Measurements from ENCODE around the gene GFOD1.
"Not testable (repeated sequence)": the region's sequence is repeated elsewhere in the genome, so short reads cannot be mapped to it uniquely, and the experiment has no call there.

GFOD1 gene

GRCh38 chr6:13437218-13437996 lies 50.0 kb downstream of the GFOD1 start:
- H3K9ac ChIP-seq (ENCODE audit: low read length), result no peak overlapping the region
- H3K4me1 ChIP-seq (ENCODE audit: control insufficient read depth, insufficient read depth, low read length), result peaks cover 5% of the 10 kb centered on the region
- no peak overlapping the region for H3K4me3 ChIP-seq (ENCODE audit: low read length)
- no peaks in the 10 kb centered on the region for H3K27me3 ChIP-seq (ENCODE audit: control insufficient read depth, insufficient read depth, low read length)
- no peaks in the 10 kb centered on the region for H3K36me3 ChIP-seq (ENCODE audit: control insufficient read depth, insufficient read depth, low read length)
- H3K27ac ChIP-seq (ENCODE audit: low read depth, low read length), result no peak overlapping the region

DNA sequence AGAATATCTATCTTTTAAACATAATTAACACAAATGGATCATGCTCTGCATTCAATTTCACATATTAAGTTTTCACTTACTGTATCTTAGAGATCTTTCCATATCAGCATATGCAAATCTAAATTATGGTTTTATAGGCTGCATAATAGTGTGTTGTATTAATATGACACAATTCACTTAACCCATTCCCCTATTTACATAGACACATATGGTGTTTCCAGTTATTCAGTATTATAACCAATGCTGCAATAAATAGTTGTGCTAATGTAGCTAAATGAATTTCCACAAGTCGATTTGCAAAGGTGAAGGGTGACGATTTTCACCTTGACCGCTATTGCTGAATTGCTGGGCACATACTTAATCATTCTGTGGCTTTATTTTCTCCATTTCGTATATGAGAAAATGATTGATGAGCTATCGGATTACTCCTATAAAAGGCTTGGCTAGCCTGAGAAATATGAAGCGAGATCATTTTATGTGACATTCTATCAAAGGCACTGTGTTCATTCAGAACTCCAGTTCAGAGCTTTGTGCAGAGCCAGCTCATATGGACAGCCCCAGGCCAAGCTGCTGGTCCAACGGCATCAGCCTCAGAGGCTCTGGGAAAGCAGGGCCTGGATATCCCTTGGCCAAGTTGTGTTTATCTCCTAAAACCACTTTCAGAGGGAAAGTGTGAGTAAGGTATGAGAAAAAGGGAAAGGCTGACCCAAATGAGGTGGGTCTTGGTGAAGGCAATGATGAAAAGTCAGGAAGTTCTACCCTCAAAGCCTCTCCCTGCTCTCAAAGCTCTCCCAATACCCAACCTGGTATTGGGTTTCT lies 50.8 kb downstream of the GFOD1 start:
- no peak overlapping the region for H3K27ac ChIP-seq (ENCODE audit: low read depth, low read length)
- no peaks in the 10 kb centered on the region for H3K36me3 ChIP-seq (ENCODE audit: control insufficient read depth, insufficient read depth, low read length)
- no peak overlapping the region for H3K9ac ChIP-seq (ENCODE audit: low read length)
- peaks cover 5% of the 10 kb centered on the region for H3K4me1 ChIP-seq (ENCODE audit: control insufficient read depth, insufficient read depth, low read length)
- H3K4me3 ChIP-seq (ENCODE audit: low read length), result no peak overlapping the region
- no peaks in the 10 kb centered on the region for H3K27me3 ChIP-seq (ENCODE audit: control insufficient read depth, insufficient read depth, low read length)

DNA sequence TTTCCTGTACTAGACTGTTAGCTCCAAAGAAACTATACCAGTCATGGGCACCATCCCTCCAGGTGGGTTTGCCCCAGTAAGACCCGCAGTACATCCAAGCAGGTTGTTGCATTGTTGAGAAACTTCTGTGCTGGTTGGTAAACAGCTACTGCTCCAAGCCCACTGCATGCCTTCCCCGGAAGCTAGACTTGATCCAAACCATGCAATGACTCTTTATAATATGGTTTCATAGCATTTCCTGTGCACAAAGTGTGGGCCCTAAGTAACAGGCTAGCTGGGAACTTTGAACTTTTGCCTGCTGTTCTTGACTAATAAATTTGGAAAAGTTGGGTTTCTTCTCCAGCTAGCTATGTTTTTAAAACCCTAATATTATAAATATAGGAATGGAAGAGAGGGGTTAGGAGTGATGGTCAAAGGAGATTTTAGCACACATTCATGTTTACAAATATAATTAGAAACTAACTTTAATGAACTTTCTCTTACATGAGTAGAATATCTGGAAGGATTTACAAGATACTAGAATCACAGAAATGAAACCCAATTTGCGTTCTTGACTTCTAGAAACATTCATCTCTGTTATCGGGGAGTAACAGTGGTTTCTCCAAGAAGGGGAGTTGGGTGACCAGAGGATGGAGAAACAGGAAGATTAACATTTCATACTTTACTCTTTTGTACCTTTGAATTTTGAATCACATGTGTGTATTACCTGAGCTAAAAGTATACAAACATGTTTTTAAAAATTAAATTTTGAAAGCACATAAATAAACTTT lies 51.7 kb downstream of the GFOD1 start:
- H3K4me1 ChIP-seq (ENCODE audit: control insufficient read depth, insufficient read depth, low read length), result peaks cover under 1% of the 10 kb centered on the region
- H3K9ac ChIP-seq (ENCODE audit: low read length), result no peak overlapping the region
- H3K27me3 ChIP-seq (ENCODE audit: control insufficient read depth, insufficient read depth, low read length), result no peaks in the 10 kb centered on the region
- no peak overlapping the region for H3K27ac ChIP-seq (ENCODE audit: low read depth, low read length)
- no peaks in the 10 kb centered on the region for H3K36me3 ChIP-seq (ENCODE audit: control insufficient read depth, insufficient read depth, low read length)
- no peak overlapping the region for H3K4me3 ChIP-seq (ENCODE audit: low read length)

GRCh38 chr6:13434777-13435176 lies 52.6 kb downstream of the GFOD1 start:
- no peaks in the 10 kb centered on the region for H3K27me3 ChIP-seq (ENCODE audit: control insufficient read depth, insufficient read depth, low read length)
- no peak overlapping the region for H3K27ac ChIP-seq (ENCODE audit: low read depth, low read length)
- no peaks in the 10 kb centered on the region for H3K4me1 ChIP-seq (ENCODE audit: control insufficient read depth, insufficient read depth, low read length)
- no peaks in the 10 kb centered on the region for H3K36me3 ChIP-seq (ENCODE audit: control insufficient read depth, insufficient read depth, low read length)
- H3K4me3 ChIP-seq (ENCODE audit: low read length), result no peak overlapping the region
- no peak overlapping the region for H3K9ac ChIP-seq (ENCODE audit: low read length)

- not testable (repeated sequence) for H3K27ac ChIP-seq (ENCODE audit: low read depth, low read length); H3K9ac ChIP-seq (ENCODE audit: low read length); H3K4me3 ChIP-seq (ENCODE audit: low read length); H3K27me3 ChIP-seq (ENCODE audit: control insufficient read depth, insufficient read depth, low read length); H3K4me1 ChIP-seq (ENCODE audit: control insufficient read depth, insufficient read depth, low read length); H3K36me3 ChIP-seq (ENCODE audit: control insufficient read depth, insufficient read depth, low read length)
These were observed 53.1 kb downstream of the GFOD1 start for GRCh38 chr6:13434135-13434775.

DNA sequence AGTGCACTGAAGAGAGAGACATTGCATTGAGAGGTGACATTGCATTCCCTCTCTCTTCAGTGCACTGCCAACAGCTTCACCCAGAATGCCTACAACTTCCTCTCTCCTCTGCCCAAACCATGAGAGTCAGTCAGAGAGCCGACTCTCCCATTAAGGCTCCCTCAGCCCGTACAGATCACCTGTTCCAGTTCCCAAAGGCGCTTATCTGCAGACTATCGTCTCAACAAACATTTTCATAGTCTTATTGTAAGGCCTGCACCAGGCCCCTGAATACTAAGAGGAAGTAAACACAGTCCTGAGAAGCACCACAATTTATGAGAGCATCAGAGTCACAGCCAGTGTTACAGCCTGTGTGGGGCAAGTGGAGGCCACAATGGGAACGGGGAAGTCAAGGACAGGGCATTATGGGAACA lies 53.7 kb downstream of the GFOD1 start:
- H3K27ac ChIP-seq (ENCODE audit: low read depth, low read length), result no peak overlapping the region

GRCh38 chr6:13432526-13433184 lies 54.7 kb downstream of the GFOD1 start:
- no peak overlapping the region for H3K27ac ChIP-seq (ENCODE audit: low read depth, low read length)
- no peak overlapping the region for H3K9ac ChIP-seq (ENCODE audit: low read length)
- no peaks in the 10 kb centered on the region for H3K36me3 ChIP-seq (ENCODE audit: control insufficient read depth, insufficient read depth, low read length)
- H3K27me3 ChIP-seq (ENCODE audit: control insufficient read depth, insufficient read depth, low read length), result no peaks in the 10 kb centered on the region
- H3K4me1 ChIP-seq (ENCODE audit: control insufficient read depth, insufficient read depth, low read length), result peaks cover 3% of the 10 kb centered on the region
- H3K4me3 ChIP-seq (ENCODE audit: low read length), result no peak overlapping the region

More for the DNA sequence above, 53.7 kb downstream of the GFOD1 start:
- Histone ChIP-seq H3K36me3 (ENCODE audit: control insufficient read depth, insufficient read depth, low read length) (no peaks in the 10 kb centered on the region), H3K4me1 (ENCODE audit: control insufficient read depth, insufficient read depth, low read length) (no peaks in the 10 kb centered on the region), H3K4me3 (ENCODE audit: low read length) (no peak overlapping the region), H3K9ac (ENCODE audit: low read length) (no peak overlapping the region), H3K27me3 (ENCODE audit: control insufficient read depth, insufficient read depth, low read length) (no peaks in the 10 kb centered on the region)

DNA sequence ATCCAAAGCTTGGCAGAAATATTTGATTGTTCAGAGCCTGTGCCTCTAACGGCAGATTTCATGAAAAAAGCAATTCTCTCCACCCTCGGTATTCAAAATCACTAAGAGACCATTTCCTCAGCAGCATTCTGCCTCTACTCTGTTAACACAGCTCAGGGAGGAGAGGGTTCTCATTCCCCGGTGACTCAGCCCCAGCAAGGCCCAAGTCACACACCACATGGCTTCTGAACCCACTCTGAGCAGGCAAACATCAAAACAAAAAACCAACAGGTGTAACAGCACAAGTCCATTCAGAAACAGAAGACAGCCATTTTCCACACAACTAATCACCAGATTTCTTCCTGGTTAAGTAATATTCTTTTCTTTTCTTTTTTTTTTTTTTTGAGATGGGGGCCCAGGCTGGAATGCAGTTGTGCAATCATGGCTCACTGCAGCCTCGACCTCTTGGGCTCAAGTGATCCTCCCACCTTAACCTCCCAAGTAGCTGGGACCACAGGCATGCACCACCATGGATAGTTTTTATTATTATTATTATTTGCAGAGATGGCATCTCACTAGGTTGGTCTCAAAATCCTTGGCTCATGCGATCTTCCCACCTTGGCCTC lies 55.4 kb downstream of the GFOD1 start:
- Histone ChIP-seq H3K4me1 (ENCODE audit: control insufficient read depth, insufficient read depth, low read length) (peaks cover 3% of the 10 kb centered on the region), H3K4me3 (ENCODE audit: low read length) (no peak overlapping the region), H3K27ac (ENCODE audit: low read depth, low read length) (no peak overlapping the region), H3K36me3 (ENCODE audit: control insufficient read depth, insufficient read depth, low read length) (no peaks in the 10 kb centered on the region), H3K9ac (ENCODE audit: low read length) (no peak overlapping the region), H3K27me3 (ENCODE audit: control insufficient read depth, insufficient read depth, low read length) (no peaks in the 10 kb centered on the region)

GRCh38 chr6:13431059-13431656 lies 56.2 kb downstream of the GFOD1 start:
- Histone ChIP-seq H3K4me3 (ENCODE audit: low read length) (no peak overlapping the region), H3K9ac (ENCODE audit: low read length) (no peak overlapping the region), H3K27ac (ENCODE audit: low read depth, low read length) (no peak overlapping the region), H3K27me3 (ENCODE audit: control insufficient read depth, insufficient read depth, low read length) (no peaks in the 10 kb centered on the region), H3K4me1 (ENCODE audit: control insufficient read depth, insufficient read depth, low read length) (peaks cover 3% of the 10 kb centered on the region), H3K36me3 (ENCODE audit: control insufficient read depth, insufficient read depth, low read length) (no peaks in the 10 kb centered on the region)

DNA sequence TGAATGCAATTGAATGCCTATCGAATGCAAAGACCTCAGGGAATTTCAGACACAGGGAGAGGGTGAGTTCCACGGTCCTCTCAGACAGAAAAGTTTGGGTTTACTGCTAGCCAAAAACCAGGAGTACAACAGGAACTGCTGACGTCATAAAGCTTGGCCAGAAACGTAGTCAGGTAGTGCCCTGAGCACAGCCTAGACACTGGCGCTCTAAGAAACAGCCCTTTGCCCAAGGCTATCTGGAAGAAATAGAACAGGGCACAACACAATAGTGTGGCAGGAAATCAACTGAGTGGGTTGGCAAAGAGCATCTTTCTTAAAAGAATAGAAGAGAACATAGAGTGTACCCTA lies 58.0 kb downstream of the GFOD1 start:
- Histone ChIP-seq H3K4me3 (ENCODE audit: low read length) (no peak overlapping the region), H3K36me3 (ENCODE audit: control insufficient read depth, insufficient read depth, low read length) (no peaks in the 10 kb centered on the region), H3K4me1 (ENCODE audit: control insufficient read depth, insufficient read depth, low read length) (peaks cover 5% of the 10 kb centered on the region), H3K27me3 (ENCODE audit: control insufficient read depth, insufficient read depth, low read length) (no peaks in the 10 kb centered on the region), H3K9ac (ENCODE audit: low read length) (no peak overlapping the region), H3K27ac (ENCODE audit: low read depth, low read length) (peak overlapping the region; percentile 50)

Measured in rectal smooth muscle tissue (tissue), 1 donor.